ENCODE results near the gene RPL6. TPM values are rescaled to one million over a fixed set of nuclear protein-coding genes. Genes with fewer than 3 reads are reported as not detected.

RPL6 gene
- polyA plus RNA-seq, 1 donor from 2014 or later = 1,647 TPM

- H2AFZ ChIP-seq (ENCODE audit: low read depth, low read length) = no peak overlapping the region
- no peaks in the 10 kb centered on the region for H4K20me1 ChIP-seq (ENCODE audit: insufficient read depth)
- H3K4me2 ChIP-seq (ENCODE audit: low read length) = no peak overlapping the region
- no peak overlapping the region for H3K27ac ChIP-seq (ENCODE audit: low read length)
- no peak overlapping the region for H3K9ac ChIP-seq (ENCODE audit: low read length)
- TF ChIP-seq TAF1 (IDR thresholded peaks at IDR 0.05; ENCODE audit: low read depth) (no peak), SMC3 (conservative IDR thresholded peaks at IDR 0.05; ENCODE audit: poor library complexity) (no peak), EP300 (conservative IDR thresholded peaks at IDR 0.05; ENCODE audit: poor library complexity, severe bottlenecking) (no peak), RAD21 (conservative IDR thresholded peaks at IDR 0.05) (no peak), MXI1 (conservative IDR thresholded peaks at IDR 0.05; ENCODE audit: poor library complexity, severe bottlenecking) (no peak), CTCF (IDR thresholded peaks at IDR 0.05; ENCODE audit: poor library complexity, severe bottlenecking) (no peak), POLR2AphosphoS5 (IDR thresholded peaks at IDR 0.05) (no peak), EZH2 (IDR thresholded peaks at IDR 0.05; ENCODE audit: borderline replicate concordance, insufficient read depth, low read length, poor library complexity, severe bottlenecking) (no peak), REST (IDR thresholded peaks at IDR 0.05; ENCODE audit: borderline replicate concordance) (no peak)
- H3K9me3 ChIP-seq (ENCODE audit: low read length) = no peaks in the 10 kb centered on the region
- H3K79me2 ChIP-seq (replicated peaks; ENCODE audit: insufficient read depth, low read length) = peaks cover 2% of the 10 kb centered on the region
- H3K27me3 ChIP-seq (ENCODE audit: insufficient read depth, low read depth, low read length) = no peaks in the 10 kb centered on the region
- H3K36me3 ChIP-seq (ENCODE audit: insufficient read depth, low read length) = no peaks in the 10 kb centered on the region
- H3K9me2 ChIP-seq (ENCODE audit: insufficient read depth, low read length) = no peaks in the 10 kb centered on the region
- no peaks in the 10 kb centered on the region for H3F3A ChIP-seq (ENCODE audit: insufficient read depth, low read length, poor library complexity, severe bottlenecking)
- no peak overlapping the region for H3K4me3 ChIP-seq (ENCODE audit: low read length)
Measured at GRCh38 chr12:112413855-112414625, 4.6 kb upstream of the RPL6 start.

GRCh38 chr12:112409906-112410244, 470 bp upstream of the RPL6 start:
- H3K9ac ChIP-seq (ENCODE audit: low read length) = no peak overlapping the region
- no peaks in the 10 kb centered on the region for H3K9me3 ChIP-seq (ENCODE audit: low read length)
- no peaks in the 10 kb centered on the region for H3K27me3 ChIP-seq (ENCODE audit: insufficient read depth, low read depth, low read length)
- H3K36me3 ChIP-seq (ENCODE audit: insufficient read depth, low read length) = peaks cover under 1% of the 10 kb centered on the region
- no peak overlapping the region for H3K27ac ChIP-seq (ENCODE audit: low read length)
- H3F3A ChIP-seq (ENCODE audit: insufficient read depth, low read length, poor library complexity, severe bottlenecking) = peaks cover 4% of the 10 kb centered on the region
- TF ChIP-seq RAD21 (conservative IDR thresholded peaks at IDR 0.05) (no peak), CTCF (IDR thresholded peaks at IDR 0.05; ENCODE audit: poor library complexity, severe bottlenecking) (no peak), POLR2AphosphoS5 (IDR thresholded peaks at IDR 0.05) (no peak), SMC3 (conservative IDR thresholded peaks at IDR 0.05; ENCODE audit: poor library complexity) (no peak), EP300 (conservative IDR thresholded peaks at IDR 0.05; ENCODE audit: poor library complexity, severe bottlenecking) (no peak), EZH2 (IDR thresholded peaks at IDR 0.05; ENCODE audit: borderline replicate concordance, insufficient read depth, low read length, poor library complexity, severe bottlenecking) (no peak), MXI1 (conservative IDR thresholded peaks at IDR 0.05; ENCODE audit: poor library complexity, severe bottlenecking) (no peak), REST (IDR thresholded peaks at IDR 0.05; ENCODE audit: borderline replicate concordance) (no peak), TAF1 (IDR thresholded peaks at IDR 0.05; ENCODE audit: low read depth) (no peak)
- no peak overlapping the region for H3K4me2 ChIP-seq (ENCODE audit: low read length)
- no peak overlapping the region for H3K4me3 ChIP-seq (ENCODE audit: low read length)
- no peaks in the 10 kb centered on the region for H3K9me2 ChIP-seq (ENCODE audit: insufficient read depth, low read length)
- H2AFZ ChIP-seq (ENCODE audit: low read depth, low read length) = no peak overlapping the region
- no peaks in the 10 kb centered on the region for H4K20me1 ChIP-seq (ENCODE audit: insufficient read depth)
- peaks cover 8% of the 10 kb centered on the region for H3K79me2 ChIP-seq (replicated peaks; ENCODE audit: insufficient read depth, low read length)

All from neural cell (in vitro differentiated cells).